ENCODE data around the gene RILP.

The RILP gene

DNA sequence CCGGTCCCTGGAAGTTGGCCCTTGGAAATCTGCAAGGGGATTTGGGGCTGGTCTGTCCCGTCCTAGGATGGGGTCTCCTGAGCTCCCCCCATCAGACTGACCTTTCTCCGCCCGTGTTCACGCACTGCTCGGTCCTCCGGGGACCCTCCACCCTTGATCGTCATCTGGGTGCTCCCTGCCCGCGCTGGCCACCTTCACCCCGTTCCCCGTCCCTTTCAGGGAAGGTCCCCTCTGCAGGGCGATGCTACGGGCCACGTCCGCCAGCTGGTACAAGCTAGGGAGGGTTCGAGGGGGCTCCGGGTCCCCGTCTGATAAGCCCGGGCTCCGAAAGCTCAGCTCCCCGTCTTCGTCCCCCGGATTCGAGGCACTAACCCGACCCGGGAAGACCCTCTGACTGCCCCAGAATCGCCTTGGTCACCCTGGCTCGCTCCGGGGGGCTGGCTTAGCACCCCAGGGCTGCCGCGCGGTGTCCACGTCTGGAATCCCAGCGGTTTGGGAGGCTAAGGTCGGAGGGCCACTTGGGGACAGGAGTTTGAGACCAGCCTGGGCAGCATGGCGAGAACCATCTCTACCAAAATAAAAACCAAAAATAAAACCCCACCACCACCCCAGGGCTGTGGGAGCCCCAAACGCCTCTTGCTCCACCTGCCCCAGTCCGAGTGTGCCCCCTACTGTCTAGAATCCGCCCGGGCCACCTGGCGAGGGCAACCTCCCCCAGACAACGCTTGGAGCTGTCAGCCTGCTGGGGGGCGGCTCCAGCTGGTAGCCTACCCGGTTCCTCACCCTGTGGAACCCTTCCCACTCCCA, 20.0 kb downstream of the RILP start:
- DNase-seq (ENCODE audit: low spot score) = peak; percentile 47

DNA sequence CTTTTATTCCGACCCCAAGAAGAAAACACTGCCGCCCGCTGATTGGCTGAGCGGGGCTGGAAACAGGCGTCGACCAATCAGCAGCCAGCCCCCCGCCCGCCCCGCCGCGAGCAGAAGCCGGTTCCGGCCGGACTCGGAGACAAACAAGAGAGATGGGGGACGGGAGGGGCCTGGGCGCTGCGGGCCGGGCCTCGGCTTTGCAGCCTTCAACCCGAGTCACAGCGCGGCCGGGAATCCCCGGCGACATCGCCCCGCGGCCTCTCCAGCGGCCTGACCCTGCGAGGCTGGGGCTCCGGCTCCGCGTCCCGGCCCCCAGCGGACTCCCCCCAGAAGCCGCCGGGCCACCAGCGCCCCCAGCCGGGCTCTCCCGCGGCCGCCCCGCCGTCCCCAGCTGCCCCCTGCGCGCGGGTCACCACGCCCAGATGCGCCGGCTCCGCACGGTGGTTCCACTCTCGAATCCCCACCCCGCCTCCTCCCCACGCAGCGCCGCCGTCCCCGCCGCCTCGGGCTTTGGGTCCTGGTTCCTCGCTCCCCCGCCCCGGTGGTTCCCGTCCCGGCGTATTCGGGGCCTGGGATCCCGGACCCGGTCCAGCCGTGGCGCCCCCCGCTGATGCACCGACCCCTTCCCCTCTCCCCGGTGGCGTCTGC, 20.7 kb downstream of the RILP start:
- DNase-seq (ENCODE audit: low spot score) = peak; percentile 99

DNA sequence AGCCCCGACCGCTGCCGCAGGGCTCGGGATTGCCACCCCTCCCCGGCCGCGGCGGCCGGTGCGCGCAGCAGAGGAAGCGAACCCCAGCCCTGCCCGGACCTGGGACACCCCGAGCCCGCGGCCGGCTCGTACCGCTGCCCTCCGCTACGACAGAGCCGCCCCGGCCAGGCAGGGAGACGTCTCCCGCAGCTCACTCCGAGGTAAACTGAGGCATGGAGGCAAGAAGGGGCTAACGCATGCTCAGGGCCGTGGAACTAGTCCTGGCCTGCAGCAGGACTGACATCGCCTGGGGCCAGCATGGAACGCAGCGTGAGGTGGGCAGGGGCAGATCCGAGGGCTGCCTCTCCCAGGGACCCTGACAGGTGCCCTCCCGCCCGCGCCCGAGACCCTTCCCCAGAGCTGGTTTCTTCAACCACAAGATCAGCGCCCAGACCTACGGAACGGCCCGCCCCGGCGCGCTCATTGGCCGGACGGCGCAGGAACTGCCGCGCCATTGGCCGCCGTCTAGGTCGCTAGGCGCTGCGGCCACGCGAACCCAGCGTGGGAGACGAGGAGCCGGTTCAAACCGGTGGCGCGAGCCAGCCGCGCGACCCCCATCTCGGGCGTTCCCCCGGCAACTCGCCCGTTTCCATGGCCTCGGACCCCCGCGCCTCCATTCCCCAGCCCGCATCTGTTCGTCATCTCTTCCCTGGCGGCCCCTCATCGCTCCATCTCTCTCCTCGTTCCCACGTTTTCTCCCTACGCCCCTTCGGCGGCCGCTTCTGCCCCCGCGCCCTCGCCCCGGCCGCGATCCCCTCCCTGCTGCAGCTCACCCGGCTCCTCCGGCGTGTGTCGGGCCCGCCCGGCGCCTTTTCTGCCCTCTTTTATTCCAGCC, 21.4 kb downstream of the RILP start, which contains the start of gene SLC43A2:
TSS of gene SLC43A2 (minus strand) at position 853 of the 874 bp plus-strand sequence. CDS start 960 bp downstream, outside the sequence.
- peak; percentile 93 for DNase-seq (ENCODE audit: low spot score)

DNA sequence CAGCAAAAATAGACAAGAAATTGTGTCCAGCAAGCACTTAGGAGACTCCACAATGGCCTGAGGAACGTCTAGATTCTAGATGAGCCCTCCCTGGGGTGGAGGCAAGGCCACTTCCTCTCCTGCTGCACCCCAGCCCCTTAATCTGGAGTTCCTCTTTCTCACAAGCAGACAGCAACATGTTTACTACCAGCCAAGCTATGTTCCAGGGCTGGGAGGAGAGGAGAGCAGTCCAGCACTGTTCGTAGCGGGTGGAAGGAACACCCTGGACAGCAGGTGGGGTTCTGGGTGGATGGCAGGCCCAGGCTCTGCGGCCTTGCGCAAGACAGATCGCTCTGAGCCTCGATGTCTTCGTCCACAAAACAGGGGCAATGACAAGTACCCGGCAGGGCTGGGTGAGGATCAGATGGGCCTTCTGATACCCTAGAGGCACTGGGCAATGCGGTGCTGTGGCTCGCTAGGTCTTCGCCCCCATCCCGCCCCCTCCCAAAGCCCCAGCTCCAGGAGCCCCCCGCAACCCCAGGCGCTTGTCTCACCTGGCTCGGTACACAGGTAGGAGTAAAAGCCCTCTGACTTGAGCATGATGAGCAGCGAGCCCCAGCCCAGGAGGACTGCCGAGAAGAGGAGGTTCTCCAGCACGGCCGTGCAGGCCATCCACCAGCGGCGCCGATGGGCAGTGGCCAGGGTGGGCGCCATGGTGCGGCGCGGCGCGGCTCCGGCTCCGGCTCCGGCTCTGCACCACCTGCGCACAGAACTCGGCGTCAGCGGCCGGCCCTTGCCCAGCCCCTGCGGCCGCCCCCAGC, 22.3 kb downstream of the RILP start:
- no peak for DNase-seq (ENCODE audit: low spot score)

- no peak for DNase-seq (ENCODE audit: low spot score)
Observed at GRCh38 chr17:1626333-1626732, 23.3 kb downstream of the RILP start.

DNA sequence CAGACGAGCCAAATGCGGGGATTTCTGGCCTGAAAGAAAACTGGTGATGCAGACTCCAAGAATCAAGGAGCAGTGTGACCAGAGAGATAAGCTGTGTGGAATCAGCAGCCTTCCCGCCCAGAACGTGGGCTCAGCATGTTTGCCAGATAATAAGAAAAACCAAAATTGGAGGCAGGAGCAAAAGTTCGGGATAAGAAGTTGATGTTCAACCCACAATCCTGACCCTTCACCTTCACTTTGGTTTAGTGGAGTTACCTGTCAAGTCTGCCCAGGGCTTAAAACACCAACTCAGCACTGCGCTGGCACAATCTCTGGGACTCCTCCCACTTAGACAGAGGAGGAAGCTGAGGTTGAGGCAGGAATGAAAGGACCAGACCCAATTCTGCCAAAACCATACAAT, 24.1 kb downstream of the RILP start:
- DNase-seq (ENCODE audit: low spot score) = no peak

GRCh38 chr17:1625053-1625452, 24.6 kb downstream of the RILP start:
- DNase-seq (ENCODE audit: low spot score) = no peak

DNA sequence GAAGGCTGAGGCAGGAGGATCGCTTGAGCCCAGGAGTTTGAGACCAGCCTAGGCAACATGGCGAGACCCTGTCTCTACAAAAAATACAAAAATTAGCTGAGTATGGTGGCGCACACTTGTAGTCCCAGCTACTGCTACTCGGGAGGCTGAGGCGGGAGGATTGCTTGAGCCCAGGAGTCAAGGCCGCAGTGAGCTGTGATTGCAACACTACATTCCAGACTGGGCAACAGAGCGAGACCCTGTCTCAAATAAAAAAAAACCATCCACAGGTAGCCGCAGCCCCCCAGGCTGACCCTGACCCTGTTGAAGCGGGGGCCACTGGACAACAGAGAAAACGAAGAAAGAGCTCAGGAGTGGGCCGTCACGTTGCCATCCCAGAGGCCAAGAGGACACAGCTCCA, 25.0 kb downstream of the RILP start:
- DNase-seq (ENCODE audit: low spot score) = no peak

DNA sequence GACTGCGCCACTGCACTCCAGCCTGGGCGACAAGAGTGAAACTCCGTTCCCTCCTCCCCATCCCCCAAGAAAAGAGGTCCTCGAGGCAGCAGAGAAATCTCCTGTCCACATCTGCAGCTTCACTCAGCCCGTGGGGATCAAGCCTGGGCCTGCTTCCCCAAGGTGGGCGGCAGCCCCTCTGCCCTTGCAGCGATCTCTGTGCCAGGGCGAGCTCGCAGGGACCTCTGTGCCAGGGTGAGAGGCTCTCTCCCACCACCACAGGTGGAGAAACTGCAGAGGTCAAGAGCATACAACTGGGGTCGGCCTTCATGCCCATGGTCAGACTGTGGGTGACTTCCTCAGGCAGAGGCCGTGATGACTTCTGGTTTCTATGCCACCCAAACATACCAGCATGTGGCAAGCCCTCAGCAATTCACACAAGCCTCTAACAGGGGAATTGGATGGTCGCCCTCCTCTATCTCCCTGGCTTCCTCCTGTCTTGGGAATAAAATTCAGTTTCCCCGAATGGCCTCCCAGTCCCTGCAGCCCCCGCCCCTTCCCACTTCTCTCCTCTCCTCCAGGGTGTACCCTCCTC, 26.5 kb downstream of the RILP start:
- no peak for DNase-seq (ENCODE audit: low spot score)

- no peak for DNase-seq (ENCODE audit: low spot score)
Observed at GRCh38 chr17:1621273-1621954, 28.3 kb downstream of the RILP start.

- no peak for DNase-seq (ENCODE audit: low spot score)
Observed at GRCh38 chr17:1620486-1620885, 29.2 kb downstream of the RILP start.

DNA sequence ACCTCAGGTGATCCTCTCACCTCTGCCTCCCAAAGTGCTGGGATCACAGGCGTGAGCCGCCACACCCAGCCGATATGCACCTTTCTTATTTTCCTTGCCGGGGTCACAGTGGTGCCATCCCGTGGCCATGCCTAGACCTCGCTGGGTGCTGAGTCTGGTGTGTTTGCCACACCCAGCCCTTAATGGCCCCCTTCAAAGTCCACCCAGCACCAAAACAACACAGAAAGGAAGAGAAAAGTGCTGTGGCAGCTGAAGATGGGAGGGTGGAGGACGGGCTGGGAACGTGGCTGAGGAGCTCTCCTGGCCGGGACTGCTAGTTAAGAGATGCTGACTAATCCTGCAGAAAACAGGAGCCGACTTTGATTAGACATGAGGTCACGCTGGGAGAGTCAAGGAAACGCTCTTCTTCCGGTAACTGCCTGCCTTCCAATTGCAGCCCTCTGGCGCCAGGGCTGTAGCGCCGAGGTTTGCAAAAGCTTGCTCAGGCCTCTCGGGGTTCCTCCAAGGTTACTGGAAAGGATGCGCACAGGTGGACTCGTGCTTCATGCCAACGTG, 32.0 kb downstream of the RILP start:
- DNase-seq (ENCODE audit: low spot score) = peak; percentile 78

GRCh38 chr17:1616101-1616500, 33.6 kb downstream of the RILP start:
- DNase-seq (ENCODE audit: low spot score) = no peak

GRCh38 chr17:1612400-1612799, 37.3 kb downstream of the RILP start:
- DNase-seq (ENCODE audit: low spot score) = no peak

DNA sequence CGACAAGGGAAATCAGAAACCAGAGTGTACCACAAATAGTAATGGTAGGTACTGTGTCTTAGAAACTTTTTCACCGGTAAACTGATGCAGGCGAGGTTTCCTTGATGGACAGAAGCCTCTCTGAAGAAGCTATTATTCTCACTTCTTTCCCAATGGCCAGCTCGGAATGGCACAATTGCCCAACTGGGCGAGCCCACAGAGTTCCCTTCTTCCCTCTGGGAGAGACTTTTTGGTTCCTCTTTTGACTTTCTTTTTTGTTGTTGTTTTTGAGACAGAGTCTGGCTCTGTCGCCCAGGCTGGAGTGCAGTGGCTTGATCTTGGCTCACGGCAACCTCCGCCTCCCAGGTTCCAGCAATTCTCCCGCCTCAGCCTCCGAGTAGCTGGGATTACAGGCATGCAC, 38.0 kb downstream of the RILP start:
- no peak for DNase-seq (ENCODE audit: low spot score)

- DNase-seq (ENCODE audit: low spot score) = no peak
Observed at GRCh38 chr17:1608676-1609075, 41.0 kb downstream of the RILP start.

- DNase-seq (ENCODE audit: low spot score) = no peak
Observed at GRCh38 chr17:1607971-1608320, 41.7 kb downstream of the RILP start.

DNA sequence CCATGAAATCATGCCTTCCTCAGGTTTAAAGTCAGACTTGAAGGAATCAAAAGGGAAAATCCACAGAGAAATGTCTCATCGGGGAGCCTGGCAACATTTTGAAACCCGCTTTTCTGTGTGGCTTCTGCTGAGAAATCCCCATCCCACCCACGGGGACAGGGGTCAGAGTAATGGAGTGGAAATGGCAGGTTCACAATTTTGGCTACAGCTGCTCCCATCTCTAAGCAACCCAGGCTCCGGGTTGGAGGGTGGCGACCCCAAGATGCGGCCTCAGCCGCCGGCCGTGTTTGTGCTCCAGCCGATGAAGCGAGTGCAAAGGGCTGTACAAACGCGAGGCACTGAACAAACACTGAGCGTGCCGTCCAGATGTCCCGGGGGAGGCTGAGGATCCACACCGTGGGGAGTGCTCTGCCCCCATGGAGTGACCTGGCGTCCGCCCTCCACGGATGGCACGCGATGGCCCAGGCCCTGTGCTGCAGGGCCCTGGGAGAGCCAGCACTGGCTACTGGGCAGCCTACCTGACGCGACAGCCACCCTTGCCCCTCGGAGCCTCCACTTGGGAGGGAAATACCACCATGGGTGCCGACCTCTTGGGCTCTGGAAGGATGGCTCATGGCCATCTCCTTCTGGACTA, 43.2 kb downstream of the RILP start:
- no peak for DNase-seq (ENCODE audit: low spot score)

DNA sequence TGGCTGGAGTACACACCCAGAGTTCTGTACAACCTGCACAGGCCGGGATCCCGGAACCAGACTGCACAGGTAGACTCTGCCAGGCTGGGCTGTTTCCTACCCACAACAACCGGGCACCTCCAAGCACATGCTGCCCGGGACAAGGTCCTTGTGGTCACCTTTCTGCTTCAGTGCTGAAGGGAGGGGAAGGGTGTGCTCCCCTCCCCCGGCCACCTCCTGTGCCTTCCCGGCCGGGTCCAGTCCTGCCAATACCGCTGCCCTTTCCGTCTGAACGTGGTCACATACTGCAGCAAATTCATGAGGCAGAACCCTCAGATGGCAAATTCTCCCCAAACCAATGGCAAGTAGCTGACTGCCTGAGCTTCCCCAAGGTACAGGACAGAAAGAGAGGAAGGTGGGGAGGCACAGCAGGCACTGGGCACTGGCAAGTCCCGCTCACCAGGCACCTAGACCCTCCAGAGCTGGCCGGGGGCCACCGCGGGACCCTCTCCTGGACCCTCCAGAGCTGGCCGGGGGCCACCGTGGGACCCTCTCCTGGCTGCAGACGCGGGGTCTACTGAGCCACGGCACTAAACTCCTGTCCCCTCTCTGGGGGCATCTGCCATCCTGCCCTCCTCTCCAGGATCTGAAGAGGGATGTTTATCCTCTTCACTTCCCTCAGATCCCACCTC, 43.9 kb downstream of the RILP start:
- no peak for DNase-seq (ENCODE audit: low spot score)

Data from AG08395 (cell line).